ENCODE results near the gene EZR. TPM values are rescaled to one million over a fixed set of nuclear protein-coding genes. Genes with fewer than 3 reads are reported as not detected.
"Not testable (repeated sequence)": the region's sequence is repeated elsewhere in the genome, so short reads cannot be mapped to it uniquely, and the experiment has no call there.

Gene EZR
- total and polyA plus RNA-seq, 2 experiments from 2014 or later: 399 to 623 TPM

GRCh38 chr6:158841358-158841757 lies 22.2 kb upstream of the EZR start:
- no peak for DNase-seq (ENCODE audit: low spot score)
- Histone ChIP-seq H3K4me2 (no peak overlapping the region), H3K27me3 (no peaks in the 10 kb centered on the region), H3K4me1 (ENCODE audit: insufficient read depth) (peaks cover 5% of the 10 kb centered on the region), H4K20me1 (ENCODE audit: insufficient read depth, poor library complexity, severe bottlenecking) (no peaks in the 10 kb centered on the region), H2AFZ (no peak overlapping the region), H3K79me2 (no peaks in the 10 kb centered on the region), H3K4me3 (no peak overlapping the region), H3K9me2 (replicated peaks; ENCODE audit: insufficient read depth) (no peaks in the 10 kb centered on the region), H3K36me3 (replicated peaks; ENCODE audit: insufficient read depth, low read depth) (no peaks in the 10 kb centered on the region), H3K27ac (no peak overlapping the region), H3K9me3 (ENCODE audit: low read depth) (no peaks in the 10 kb centered on the region)
- WGBS (ENCODE audit: low lambda C conversion rate, missing lambda C conversion rate): 91% methylated on average over 3 of the region's 3 CpGs
- TF ChIP-seq CTCF (IDR thresholded peaks at IDR 0.05; ENCODE audit: poor library complexity) (no peak), EZH2 (IDR thresholded peaks at IDR 0.05; ENCODE audit: borderline replicate concordance) (no peak), EZH2phosphoT487 (IDR thresholded peaks at IDR 0.05; ENCODE audit: low read depth, severe bottlenecking, unreplicated experiment) (no peak)

GRCh38 chr6:158840465-158840864 lies 21.3 kb upstream of the EZR start:
- Histone ChIP-seq H3K9me3 (ENCODE audit: low read depth) (no peaks in the 10 kb centered on the region), H3K27me3 (no peaks in the 10 kb centered on the region), H3K4me2 (no peak overlapping the region), H2AFZ (no peak overlapping the region), H3K4me1 (ENCODE audit: insufficient read depth) (peaks cover 13% of the 10 kb centered on the region), H3K79me2 (no peaks in the 10 kb centered on the region), H3K9me2 (replicated peaks; ENCODE audit: insufficient read depth) (no peaks in the 10 kb centered on the region), H3K27ac (peak overlapping the region; percentile 57), H4K20me1 (ENCODE audit: insufficient read depth, poor library complexity, severe bottlenecking) (no peaks in the 10 kb centered on the region), H3K4me3 (no peak overlapping the region), H3K36me3 (replicated peaks; ENCODE audit: insufficient read depth, low read depth) (no peaks in the 10 kb centered on the region)
- no peak for TF ChIP-seq EZH2phosphoT487 (IDR thresholded peaks at IDR 0.05; ENCODE audit: low read depth, severe bottlenecking, unreplicated experiment)
- TF ChIP-seq CTCF (IDR thresholded peaks at IDR 0.05; ENCODE audit: poor library complexity): no peak
- no peak for TF ChIP-seq EZH2 (IDR thresholded peaks at IDR 0.05; ENCODE audit: borderline replicate concordance)
- DNase-seq (ENCODE audit: low spot score): no peak
- WGBS (ENCODE audit: low lambda C conversion rate, missing lambda C conversion rate): 100% methylated on average over 1 of the region's 1 CpG

GRCh38 chr6:158839796-158840195 lies 20.6 kb upstream of the EZR start:
- Histone ChIP-seq H3K36me3 (replicated peaks; ENCODE audit: insufficient read depth, low read depth) (no peaks in the 10 kb centered on the region), H3K27ac (peak overlapping the region; percentile 57), H2AFZ (no peak overlapping the region), H3K9me2 (replicated peaks; ENCODE audit: insufficient read depth) (no peaks in the 10 kb centered on the region), H3K4me3 (no peak overlapping the region), H3K79me2 (no peaks in the 10 kb centered on the region), H3K9me3 (ENCODE audit: low read depth) (no peaks in the 10 kb centered on the region), H4K20me1 (ENCODE audit: insufficient read depth, poor library complexity, severe bottlenecking) (no peaks in the 10 kb centered on the region), H3K4me1 (ENCODE audit: insufficient read depth) (peaks cover 19% of the 10 kb centered on the region), H3K4me2 (no peak overlapping the region), H3K27me3 (no peaks in the 10 kb centered on the region)
- no peak for DNase-seq (ENCODE audit: low spot score)
- WGBS (ENCODE audit: low lambda C conversion rate, missing lambda C conversion rate): 73% methylated on average over 5 of the region's 5 CpGs
- no peak for TF ChIP-seq EZH2 (IDR thresholded peaks at IDR 0.05; ENCODE audit: borderline replicate concordance)
- no peak for TF ChIP-seq CTCF (IDR thresholded peaks at IDR 0.05; ENCODE audit: poor library complexity)
- no peak for TF ChIP-seq EZH2phosphoT487 (IDR thresholded peaks at IDR 0.05; ENCODE audit: low read depth, severe bottlenecking, unreplicated experiment)

GRCh38 chr6:158838790-158839189 lies 19.6 kb upstream of the EZR start:
- H3K27ac ChIP-seq; H3K79me2 ChIP-seq; H3K9me3 ChIP-seq (ENCODE audit: low read depth); H3K4me3 ChIP-seq; H3K36me3 ChIP-seq (replicated peaks; ENCODE audit: insufficient read depth, low read depth); H3K9me2 ChIP-seq (replicated peaks; ENCODE audit: insufficient read depth); DNase-seq (ENCODE audit: low spot score); H3K4me2 ChIP-seq; H4K20me1 ChIP-seq (ENCODE audit: insufficient read depth, poor library complexity, severe bottlenecking); H2AFZ ChIP-seq; H3K27me3 ChIP-seq: not testable (repeated sequence)
- WGBS (ENCODE audit: low lambda C conversion rate, missing lambda C conversion rate): 98% methylated on average over 3 of the region's 3 CpGs
- H3K4me1 ChIP-seq (ENCODE audit: insufficient read depth): peaks cover 15% of the 10 kb centered on the region
